WTC11 (cell line): ENCODE data around the gene ATP9A. TPM values are rescaled to one million over a fixed set of nuclear protein-coding genes. Genes with fewer than 3 reads are reported as not detected.

ENCODE experiments used
- ATAC-seq: fragments of 200-7000 bp; cut with Tn5 transposase; 2 replicates; pipeline ENCODE4 v1.10.0; 2021; ENCODE audit warnings: mild to moderate bottlenecking, moderate library complexity
- CTCF ChIA-PET: fragments of 300-600 bp; sonication (Branson Sonifier 250); formaldehyde crosslinking; loops from one replicate; lab custom pipeline; 2021; ENCODE audit warnings: antibody characterized with exemption; lab: Charles Lee
- POLR2A ChIA-PET: fragments of 350-600 bp; sonication (Branson Sonifier 250); formaldehyde crosslinking; loops from one replicate; lab custom pipeline; 2021; ENCODE audit warnings: antibody characterized with exemption; lab: Charles Lee
- DNase-seq: peaks from one replicate; pipeline ENCODE4 v3.0.0; 2021; ENCODE audit warnings: low spot score
- H3K27ac Mint-ChIP-seq: 2 replicates; pipeline ENCODE4 v1.8.0; 2021; ENCODE audit warnings: mixed read lengths
- H3K27me3 Mint-ChIP-seq: 2 replicates; pipeline ENCODE4 v1.8.0; 2021; ENCODE audit warnings: low read depth, mild to moderate bottlenecking, moderate library complexity, mixed read lengths
- H3K36me3 Mint-ChIP-seq: 2 replicates; pipeline ENCODE4 v1.8.0; 2021; ENCODE audit warnings: mixed read lengths
- H3K4me1 Mint-ChIP-seq: 2 replicates; pipeline ENCODE4 v1.8.0; 2022; ENCODE audit warnings: mixed read lengths
- H3K4me3 Mint-ChIP-seq: 2 replicates; pipeline ENCODE4 v1.8.0; 2021; ENCODE audit warnings: mild to moderate bottlenecking, moderate library complexity, mixed read lengths
- H3K9me3 Mint-ChIP-seq: 2 replicates; pipeline ENCODE4 v1.8.0; 2021; ENCODE audit warnings: mixed read lengths
- FOXK1 ChIP-seq: sonication (generic); formaldehyde crosslinking; IDR thresholded peaks from 2 replicates; pipeline ENCODE4 v1.8.0; 2022; ENCODE audit warnings: mild to moderate bottlenecking, moderate library complexity, missing genetic modification reagents
- GABPB1 ChIP-seq: sonication (generic); formaldehyde crosslinking; IDR thresholded peaks from 2 replicates; pipeline ENCODE4 v1.8.1; 2023; ENCODE audit warnings: mild to moderate bottlenecking, missing genetic modification reagents
- JUN ChIP-seq: sonication (generic); formaldehyde crosslinking; IDR thresholded peaks from 2 replicates; pipeline ENCODE4 v1.8.0; 2023; ENCODE audit warnings: mild to moderate bottlenecking, missing genetic modification reagents
- MAX ChIP-seq: sonication (generic); formaldehyde crosslinking; IDR thresholded peaks from 2 replicates; pipeline ENCODE4 v1.8.0; 2022; ENCODE audit warnings: mild to moderate bottlenecking, missing genetic modification reagents
- PREB ChIP-seq: sonication (generic); formaldehyde crosslinking; IDR thresholded peaks from 2 replicates; pipeline ENCODE4 v1.8.1; 2022; ENCODE audit warnings: mild to moderate bottlenecking, missing genetic modification reagents, moderate library complexity, borderline replicate concordance
- SP1 ChIP-seq: sonication (generic); formaldehyde crosslinking; conservative IDR thresholded peaks from 2 replicates; pipeline ENCODE4 v1.8.1; 2022; ENCODE audit warnings: missing genetic modification reagents
- TEAD4 ChIP-seq: sonication (generic); formaldehyde crosslinking; IDR thresholded peaks from 2 replicates; pipeline ENCODE4 v1.8.0; 2022; ENCODE audit warnings: mild to moderate bottlenecking, missing genetic modification reagents
- ZBTB21 ChIP-seq: sonication (generic); formaldehyde crosslinking; IDR thresholded peaks from 2 replicates; pipeline ENCODE4 v1.8.1; 2023; ENCODE audit warnings: mild to moderate bottlenecking, missing genetic modification reagents, borderline replicate concordance
- ZNF121 ChIP-seq: sonication (generic); formaldehyde crosslinking; IDR thresholded peaks from 2 replicates; pipeline ENCODE4 v1.8.0; 2023; ENCODE audit warnings: missing genetic modification reagents
- ZNF317 ChIP-seq: sonication (generic); formaldehyde crosslinking; IDR thresholded peaks from 2 replicates; pipeline ENCODE4 v1.8.1; 2023; ENCODE audit warnings: low read depth, mild to moderate bottlenecking, moderate library complexity, missing genetic modification reagents, borderline replicate concordance
- ZNF416 ChIP-seq: fragments of 250-450 bp; sonication (Bioruptor Pico); IDR thresholded peaks from 2 replicates; pipeline ENCODE4 v1.9.0; 2021; ENCODE audit warnings: mild to moderate bottlenecking, inconsistent platforms
- total RNA-seq: library from RNA; stranded (reverse); gene quantifications from 3 replicates; pipeline ENCODE4 v1.2.3, GENCODE V29; 2021
- TF ChIP-seq, protein P1 (sequence below): sonication (generic); formaldehyde crosslinking; IDR thresholded peaks from 2 replicates; pipeline ENCODE4 v1.8.0; 2023; ENCODE audit warnings: mild to moderate bottlenecking, missing genetic modification reagents
- TF ChIP-seq, protein P2 (sequence below): sonication (generic); formaldehyde crosslinking; IDR thresholded peaks from 2 replicates; pipeline ENCODE4 v1.8.0; 2022; ENCODE audit warnings: mild to moderate bottlenecking, missing genetic modification reagents
- TF ChIP-seq, protein P3 (sequence below): sonication (generic); formaldehyde crosslinking; conservative IDR thresholded peaks from 2 replicates; pipeline ENCODE4 v1.8.1; 2022; ENCODE audit warnings: mild to moderate bottlenecking, missing genetic modification reagents
- TF ChIP-seq, protein P4 (sequence below): sonication (generic); formaldehyde crosslinking; IDR thresholded peaks from 2 replicates; pipeline ENCODE4 v1.8.1; 2023; ENCODE audit warnings: mild to moderate bottlenecking, missing genetic modification reagents
- TF ChIP-seq, protein P5 (sequence below): sonication (generic); formaldehyde crosslinking; IDR thresholded peaks from 2 replicates; pipeline ENCODE4 v1.8.1; 2022; ENCODE audit warnings: low read depth, missing genetic modification reagents, borderline replicate concordance

ATP9A gene
- total RNA-seq, 1 experiment from 2014 or later, result 5.0 TPM

- Mint-ChIP-seq H3K27me3 (no peaks in the 10 kb centered on the region), H3K27ac (no peak overlapping the region; the same call in 1 of the 2 replicates), H3K9me3 (no peaks in the 10 kb centered on the region), H3K4me3 (no peak overlapping the region), H3K36me3 (no peaks in the 10 kb centered on the region), H3K4me1 (0 out of 2 replicates have a peak, but pooled peaks cover 3% of the 10 kb centered on the region)
- no peak for ATAC-seq
- ChIA-PET CTCF (interaction anchor here (0.6 to 1.8 kb wide), 5 partner anchors 14 to 622 kb away, joined by 3 to 7 read pairs (median 3); no protein-coding TSS in a partner anchor), POLR2A (no interaction called here)
- no peak for DNase-seq
- TF ChIP-seq FOXK1 (CRISPR knock-in tag) (no peak), PREB (CRISPR knock-in tag) (no peak), ZNF416 (CRISPR knock-in tag) (no peak)
- TF ChIP-seq, protein P1, sequence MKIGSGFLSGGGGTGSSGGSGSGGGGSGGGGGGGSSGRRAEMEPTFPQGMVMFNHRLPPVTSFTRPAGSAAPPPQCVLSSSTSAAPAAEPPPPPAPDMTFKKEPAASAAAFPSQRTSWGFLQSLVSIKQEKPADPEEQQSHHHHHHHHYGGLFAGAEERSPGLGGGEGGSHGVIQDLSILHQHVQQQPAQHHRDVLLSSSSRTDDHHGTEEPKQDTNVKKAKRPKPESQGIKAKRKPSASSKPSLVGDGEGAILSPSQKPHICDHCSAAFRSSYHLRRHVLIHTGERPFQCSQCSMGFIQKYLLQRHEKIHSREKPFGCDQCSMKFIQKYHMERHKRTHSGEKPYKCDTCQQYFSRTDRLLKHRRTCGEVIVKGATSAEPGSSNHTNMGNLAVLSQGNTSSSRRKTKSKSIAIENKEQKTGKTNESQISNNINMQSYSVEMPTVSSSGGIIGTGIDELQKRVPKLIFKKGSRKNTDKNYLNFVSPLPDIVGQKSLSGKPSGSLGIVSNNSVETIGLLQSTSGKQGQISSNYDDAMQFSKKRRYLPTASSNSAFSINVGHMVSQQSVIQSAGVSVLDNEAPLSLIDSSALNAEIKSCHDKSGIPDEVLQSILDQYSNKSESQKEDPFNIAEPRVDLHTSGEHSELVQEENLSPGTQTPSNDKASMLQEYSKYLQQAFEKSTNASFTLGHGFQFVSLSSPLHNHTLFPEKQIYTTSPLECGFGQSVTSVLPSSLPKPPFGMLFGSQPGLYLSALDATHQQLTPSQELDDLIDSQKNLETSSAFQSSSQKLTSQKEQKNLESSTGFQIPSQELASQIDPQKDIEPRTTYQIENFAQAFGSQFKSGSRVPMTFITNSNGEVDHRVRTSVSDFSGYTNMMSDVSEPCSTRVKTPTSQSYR, result no peak
Measured at GRCh38 chr20:51609251-51609650, 158.9 kb downstream of the ATP9A start.

DNA sequence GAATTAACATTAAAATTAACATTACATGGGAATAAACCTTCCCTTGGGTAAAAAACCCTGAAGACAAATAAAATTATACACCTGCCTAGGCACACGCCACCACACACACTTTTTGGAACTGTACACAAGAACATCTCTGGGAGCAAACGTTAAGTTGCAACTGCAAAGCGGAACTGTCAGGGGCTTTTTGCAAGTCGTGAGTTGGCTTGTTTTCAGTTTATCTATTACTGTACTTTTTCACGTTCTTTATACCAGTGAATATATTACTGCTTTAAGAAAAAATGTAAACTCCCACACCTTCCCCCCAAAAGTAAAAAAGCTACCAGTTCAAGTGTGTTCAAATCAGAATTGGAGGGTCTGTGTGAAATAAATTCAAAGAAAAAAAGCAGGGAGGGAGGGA is 160.1 kb downstream of the ATP9A start:
- 0 out of 2 replicates have a peak, but pooled peaks cover 3% of the 10 kb centered on the region for H3K4me1 Mint-ChIP-seq
- CTCF ChIA-PET, result interaction anchor here (0.6 to 1.8 kb wide), 3 partner anchors 13 to 621 kb away, joined by 4 to 7 read pairs (median 5); no protein-coding TSS in a partner anchor
- no peaks in the 10 kb centered on the region for H3K36me3 Mint-ChIP-seq
- no peak overlapping the region for H3K27ac Mint-ChIP-seq
- H3K9me3 Mint-ChIP-seq, result no peaks in the 10 kb centered on the region
- no peak for DNase-seq
- H3K27me3 Mint-ChIP-seq, result no peaks in the 10 kb centered on the region
- TF ChIP-seq, protein P2, sequence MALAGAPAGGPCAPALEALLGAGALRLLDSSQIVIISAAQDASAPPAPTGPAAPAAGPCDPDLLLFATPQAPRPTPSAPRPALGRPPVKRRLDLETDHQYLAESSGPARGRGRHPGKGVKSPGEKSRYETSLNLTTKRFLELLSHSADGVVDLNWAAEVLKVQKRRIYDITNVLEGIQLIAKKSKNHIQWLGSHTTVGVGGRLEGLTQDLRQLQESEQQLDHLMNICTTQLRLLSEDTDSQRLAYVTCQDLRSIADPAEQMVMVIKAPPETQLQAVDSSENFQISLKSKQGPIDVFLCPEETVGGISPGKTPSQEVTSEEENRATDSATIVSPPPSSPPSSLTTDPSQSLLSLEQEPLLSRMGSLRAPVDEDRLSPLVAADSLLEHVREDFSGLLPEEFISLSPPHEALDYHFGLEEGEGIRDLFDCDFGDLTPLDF, result no peak
- TF ChIP-seq SP1, result no peak
- TF ChIP-seq ZBTB21 (CRISPR knock-in tag), result no peak
- TF ChIP-seq ZNF317 (CRISPR knock-in tag), result no peak
- TF ChIP-seq MAX (CRISPR knock-in tag), result no peak
- TF ChIP-seq JUN (CRISPR knock-in tag), result no peak
- TF ChIP-seq, protein P3, sequence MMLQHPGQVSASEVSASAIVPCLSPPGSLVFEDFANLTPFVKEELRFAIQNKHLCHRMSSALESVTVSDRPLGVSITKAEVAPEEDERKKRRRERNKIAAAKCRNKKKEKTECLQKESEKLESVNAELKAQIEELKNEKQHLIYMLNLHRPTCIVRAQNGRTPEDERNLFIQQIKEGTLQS, result no peak
- TF ChIP-seq, protein P4, sequence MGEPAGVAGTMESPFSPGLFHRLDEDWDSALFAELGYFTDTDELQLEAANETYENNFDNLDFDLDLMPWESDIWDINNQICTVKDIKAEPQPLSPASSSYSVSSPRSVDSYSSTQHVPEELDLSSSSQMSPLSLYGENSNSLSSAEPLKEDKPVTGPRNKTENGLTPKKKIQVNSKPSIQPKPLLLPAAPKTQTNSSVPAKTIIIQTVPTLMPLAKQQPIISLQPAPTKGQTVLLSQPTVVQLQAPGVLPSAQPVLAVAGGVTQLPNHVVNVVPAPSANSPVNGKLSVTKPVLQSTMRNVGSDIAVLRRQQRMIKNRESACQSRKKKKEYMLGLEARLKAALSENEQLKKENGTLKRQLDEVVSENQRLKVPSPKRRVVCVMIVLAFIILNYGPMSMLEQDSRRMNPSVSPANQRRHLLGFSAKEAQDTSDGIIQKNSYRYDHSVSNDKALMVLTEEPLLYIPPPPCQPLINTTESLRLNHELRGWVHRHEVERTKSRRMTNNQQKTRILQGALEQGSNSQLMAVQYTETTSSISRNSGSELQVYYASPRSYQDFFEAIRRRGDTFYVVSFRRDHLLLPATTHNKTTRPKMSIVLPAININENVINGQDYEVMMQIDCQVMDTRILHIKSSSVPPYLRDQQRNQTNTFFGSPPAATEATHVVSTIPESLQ (CRISPR knock-in tag), result no peak
- no peak for TF ChIP-seq GABPB1 (CRISPR knock-in tag)
- TF ChIP-seq, protein P5, sequence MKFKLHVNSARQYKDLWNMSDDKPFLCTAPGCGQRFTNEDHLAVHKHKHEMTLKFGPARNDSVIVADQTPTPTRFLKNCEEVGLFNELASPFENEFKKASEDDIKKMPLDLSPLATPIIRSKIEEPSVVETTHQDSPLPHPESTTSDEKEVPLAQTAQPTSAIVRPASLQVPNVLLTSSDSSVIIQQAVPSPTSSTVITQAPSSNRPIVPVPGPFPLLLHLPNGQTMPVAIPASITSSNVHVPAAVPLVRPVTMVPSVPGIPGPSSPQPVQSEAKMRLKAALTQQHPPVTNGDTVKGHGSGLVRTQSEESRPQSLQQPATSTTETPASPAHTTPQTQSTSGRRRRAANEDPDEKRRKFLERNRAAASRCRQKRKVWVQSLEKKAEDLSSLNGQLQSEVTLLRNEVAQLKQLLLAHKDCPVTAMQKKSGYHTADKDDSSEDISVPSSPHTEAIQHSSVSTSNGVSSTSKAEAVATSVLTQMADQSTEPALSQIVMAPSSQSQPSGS, result no peak
- TF ChIP-seq TEAD4 (CRISPR knock-in tag), result no peak
- TF ChIP-seq ZNF121 (CRISPR knock-in tag), result no peak
- no peak overlapping the region for H3K4me3 Mint-ChIP-seq
- POLR2A ChIA-PET, result no interaction called here
- ATAC-seq, result no peak
